Liver (tissue), 9 donors: ENCODE results near the gene KIAA0513. TPM values are rescaled to one million over a fixed set of nuclear protein-coding genes. Genes with fewer than 3 reads are reported as not detected.

Source experiments
- DNase-seq: peaks from one replicate; pipeline ENCODE4 v3.0.0-alpha.2; 2017; ENCODE audit warnings: low spot score
- H3K27ac ChIP-seq, 2 donors: one replicate each; pipeline ENCODE4 v1.7.0; 2013; ENCODE audit warnings: inconsistent platforms in 2 of 2, low read length in 2 of 2, control low read depth in 1 of 2, low read depth in 1 of 2, mild to moderate bottlenecking in 1 of 2
- H3K27me3 ChIP-seq, 4 donors: one replicate each; pipeline versions ENCODE4 v1.6.1 to v1.7.0; 2013; ENCODE audit warnings: low read length in 3 of 4, inconsistent platforms in 1 of 4, mild to moderate bottlenecking in 1 of 4, moderate library complexity in 1 of 4; ENCODE audit not compliant: control insufficient read depth in 4 of 4, insufficient read depth in 4 of 4
- H3K36me3 ChIP-seq, 4 donors: one replicate each; pipeline versions ENCODE4 v1.6.1 to v1.7.0; 2013; ENCODE audit warnings: low read length in 3 of 4, mild to moderate bottlenecking in 3 of 4, low read depth in 1 of 4, moderate library complexity in 1 of 4; ENCODE audit not compliant: control insufficient read depth in 4 of 4, insufficient read depth in 3 of 4
- H3K4me1 ChIP-seq, 4 donors: one replicate each; pipeline versions ENCODE4 v1.6.1 to v1.7.0; 2013; ENCODE audit warnings: low read length in 3 of 4, mild to moderate bottlenecking in 3 of 4, moderate library complexity in 1 of 4; ENCODE audit not compliant: control insufficient read depth in 4 of 4, insufficient read depth in 4 of 4
- H3K4me3 ChIP-seq, 3 donors: one replicate each; pipeline versions ENCODE4 v1.6.1 to v1.7.0; 2013; ENCODE audit warnings: low read length in 3 of 3, control low read depth in 1 of 3, low read depth in 1 of 3, mild to moderate bottlenecking in 1 of 3
- H3K9ac ChIP-seq, 2 donors: one replicate each; pipeline ENCODE4 v1.7.0; 2013; ENCODE audit warnings: low read length in 2 of 2, mild to moderate bottlenecking in 2 of 2, moderate library complexity in 2 of 2, control low read depth in 1 of 2, low read depth in 1 of 2
- H3K9me3 ChIP-seq, 4 donors: one replicate each; pipeline versions ENCODE4 v1.6.1 to v1.7.0; 2013; ENCODE audit warnings: low read length in 3 of 4; ENCODE audit not compliant: control insufficient read depth in 4 of 4
- FOXA1 ChIP-seq: IDR thresholded peaks from 2 replicates; pipeline ENCODE4 v1.6.1; 2016; ENCODE audit warnings: antibody characterized with exemption
- FOXA2 ChIP-seq: IDR thresholded peaks from 2 replicates; pipeline ENCODE4 v1.6.1; 2016; ENCODE audit warnings: antibody characterized with exemption
- HNF4A ChIP-seq, 2 donors: conservative IDR thresholded peaks; 2 replicates each; pipeline ENCODE4 v1.6.1; 2016; ENCODE audit warnings: antibody characterized with exemption in 2 of 2, mild to moderate bottlenecking in 2 of 2
- JUND ChIP-seq, 2 donors: IDR thresholded peaks; 2 replicates each; pipeline ENCODE4 v1.6.1; 2016; ENCODE audit warnings: antibody characterized with exemption in 2 of 2
- NR2F2 ChIP-seq: IDR thresholded peaks from 2 replicates; pipeline ENCODE4 v1.6.1; 2016; ENCODE audit warnings: antibody characterized with exemption
- RXRA ChIP-seq, 2 donors: IDR thresholded peaks; 2 replicates each; pipeline ENCODE4 v1.6.1; 2017 to 2018; ENCODE audit warnings: antibody characterized with exemption in 2 of 2, mild to moderate bottlenecking in 1 of 2
- SP1 ChIP-seq: IDR thresholded peaks from 2 replicates; pipeline ENCODE4 v1.6.1; 2018; ENCODE audit warnings: antibody characterized with exemption, mild to moderate bottlenecking
- WGBS: extraction: QIAGEN DNeasy Blood & Tissue Kit; methylation state at CpG from one replicate; pipeline ENCODE4 v1.1.7; 2013; 5-methylcytosine and 5-hydroxymethylcytosine counted together
- polyA plus RNA-seq, 2 donors: library from polyadenylated mRNA; stranded (reverse) in 1 of 2; unstranded in 1 of 2; fragments of 200-250 nt in 1 of 2; fragments of >200 nt in 1 of 2; fragmentation: Nextera tagmentation in 1 of 2; extraction: Ambion mirVana in 1 of 2; gene quantifications; one replicate each; pipeline versions ENCODE4 v1.2.1 to v1.2.3, GENCODE V29; 2013 to 2015
- total RNA-seq, 2 donors: library from RNA; depleted of rRNA; stranded (reverse); fragments of >200 nt; gene quantifications; one replicate each; pipeline ENCODE4 v1.2.3, GENCODE V29; 2014
- TF ChIP-seq, protein P1 (sequence below): IDR thresholded peaks from 2 replicates; pipeline ENCODE4 v1.6.1; 2016; ENCODE audit warnings: antibody characterized with exemption, mild to moderate bottlenecking
- TF ChIP-seq, protein P2 (sequence below): IDR thresholded peaks from 2 replicates; pipeline ENCODE4 v1.6.1; 2016; ENCODE audit warnings: antibody characterized with exemption
- TF ChIP-seq, protein P3 (sequence below): IDR thresholded peaks from 2 replicates; pipeline ENCODE4 v1.6.1; 2016; ENCODE audit warnings: antibody characterized with exemption
- TF ChIP-seq, protein P4 (sequence below): fragments of 150-350 bp; IDR thresholded peaks from 2 replicates; pipeline ENCODE4 v1.5.1; 2017; ENCODE audit warnings: improper control_type of control experiment, low read depth, low read length; ENCODE audit not compliant: missing input control
- donor health status: healthy.
- donor health status: healthy.
- donor health status: healthy.
- donor health status: healthy.
- donor health status: healthy.

KIAA0513 gene
- total and polyA plus RNA-seq, 4 donors = 1.5 to 5.9 (median 2.9) TPM

DNA sequence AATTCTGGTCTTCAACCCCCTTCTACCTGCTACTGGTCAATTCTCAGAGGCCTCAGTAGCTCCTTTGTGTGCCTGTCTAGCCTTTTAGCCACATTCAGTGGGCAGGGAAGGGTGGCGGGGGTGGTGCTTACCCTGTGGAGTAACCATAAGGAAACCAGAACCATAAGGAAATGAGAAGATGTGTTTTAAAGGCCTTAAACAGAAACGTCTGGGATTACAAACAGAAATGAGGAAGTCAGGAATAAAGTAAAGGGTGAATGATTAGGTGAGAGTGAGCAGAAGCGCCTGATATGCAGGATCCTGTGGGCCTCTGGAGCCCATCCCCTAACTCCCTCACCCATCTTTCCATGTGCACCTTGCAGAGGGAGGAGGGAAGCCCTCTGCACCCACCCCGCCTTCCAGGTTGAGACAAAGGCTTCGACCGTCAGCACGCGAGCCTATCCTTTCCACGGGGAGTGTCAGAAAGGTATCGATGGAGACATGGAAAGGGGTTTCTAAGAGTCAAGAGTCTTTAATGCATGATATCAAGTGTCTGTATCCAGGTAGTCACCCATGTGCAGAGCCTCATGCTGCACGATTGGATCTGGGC, 20.4 kb downstream of the KIAA0513 start (continued):
- TF ChIP-seq, protein P1, sequence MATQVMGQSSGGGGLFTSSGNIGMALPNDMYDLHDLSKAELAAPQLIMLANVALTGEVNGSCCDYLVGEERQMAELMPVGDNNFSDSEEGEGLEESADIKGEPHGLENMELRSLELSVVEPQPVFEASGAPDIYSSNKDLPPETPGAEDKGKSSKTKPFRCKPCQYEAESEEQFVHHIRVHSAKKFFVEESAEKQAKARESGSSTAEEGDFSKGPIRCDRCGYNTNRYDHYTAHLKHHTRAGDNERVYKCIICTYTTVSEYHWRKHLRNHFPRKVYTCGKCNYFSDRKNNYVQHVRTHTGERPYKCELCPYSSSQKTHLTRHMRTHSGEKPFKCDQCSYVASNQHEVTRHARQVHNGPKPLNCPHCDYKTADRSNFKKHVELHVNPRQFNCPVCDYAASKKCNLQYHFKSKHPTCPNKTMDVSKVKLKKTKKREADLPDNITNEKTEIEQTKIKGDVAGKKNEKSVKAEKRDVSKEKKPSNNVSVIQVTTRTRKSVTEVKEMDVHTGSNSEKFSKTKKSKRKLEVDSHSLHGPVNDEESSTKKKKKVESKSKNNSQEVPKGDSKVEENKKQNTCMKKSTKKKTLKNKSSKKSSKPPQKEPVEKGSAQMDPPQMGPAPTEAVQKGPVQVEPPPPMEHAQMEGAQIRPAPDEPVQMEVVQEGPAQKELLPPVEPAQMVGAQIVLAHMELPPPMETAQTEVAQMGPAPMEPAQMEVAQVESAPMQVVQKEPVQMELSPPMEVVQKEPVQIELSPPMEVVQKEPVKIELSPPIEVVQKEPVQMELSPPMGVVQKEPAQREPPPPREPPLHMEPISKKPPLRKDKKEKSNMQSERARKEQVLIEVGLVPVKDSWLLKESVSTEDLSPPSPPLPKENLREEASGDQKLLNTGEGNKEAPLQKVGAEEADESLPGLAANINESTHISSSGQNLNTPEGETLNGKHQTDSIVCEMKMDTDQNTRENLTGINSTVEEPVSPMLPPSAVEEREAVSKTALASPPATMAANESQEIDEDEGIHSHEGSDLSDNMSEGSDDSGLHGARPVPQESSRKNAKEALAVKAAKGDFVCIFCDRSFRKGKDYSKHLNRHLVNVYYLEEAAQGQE = no peak
- TF ChIP-seq, protein P2, sequence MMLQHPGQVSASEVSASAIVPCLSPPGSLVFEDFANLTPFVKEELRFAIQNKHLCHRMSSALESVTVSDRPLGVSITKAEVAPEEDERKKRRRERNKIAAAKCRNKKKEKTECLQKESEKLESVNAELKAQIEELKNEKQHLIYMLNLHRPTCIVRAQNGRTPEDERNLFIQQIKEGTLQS = no peak
- TF ChIP-seq SP1 (no peak), JUND (IDR thresholded peaks at IDR 0.05) (no peak)

DNA sequence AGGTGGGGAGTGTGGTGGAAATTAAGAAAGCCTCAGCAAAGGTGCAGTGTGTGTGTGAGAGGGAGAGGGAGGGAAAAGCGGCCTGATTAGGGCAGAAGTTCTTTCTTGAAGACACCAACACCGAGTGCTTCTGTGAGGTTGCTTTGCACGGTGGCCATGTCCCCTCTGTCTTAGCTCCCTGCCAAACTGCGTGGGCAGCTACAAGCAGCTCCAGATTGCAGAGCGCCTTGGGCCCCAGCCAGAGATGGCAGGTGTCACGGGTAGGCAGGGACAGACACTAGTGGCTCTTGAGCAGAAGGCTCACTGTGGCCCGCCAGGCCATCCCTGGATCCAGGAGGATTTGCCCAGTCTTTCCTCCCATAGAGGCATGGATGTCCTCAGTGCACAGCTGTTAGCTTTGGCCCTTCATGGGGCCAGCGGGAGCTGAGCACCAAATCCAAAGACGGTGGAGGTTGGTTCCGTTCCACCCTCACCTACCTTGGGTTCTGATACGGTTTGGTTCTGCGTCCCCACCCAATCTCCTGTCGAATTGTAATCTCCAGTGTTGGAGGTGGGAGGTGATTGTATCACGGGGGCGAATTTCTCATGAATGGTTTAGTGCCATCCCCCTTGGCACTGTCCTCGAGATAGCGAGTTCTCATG, 21.4 kb downstream of the KIAA0513 start:
- WGBS = 92% methylated on average over 17 of the region's 17 CpGs
- Histone ChIP-seq H3K27me3 (no peaks in the 10 kb centered on the region), H3K4me3 (no peak overlapping the region), H3K9ac (no peak overlapping the region), H3K9me3 (no peaks in the 10 kb centered on the region), H3K36me3 (no peaks in the 10 kb centered on the region), H3K4me1 (peaks cover 0 to 3% (median 0%) of the 10 kb centered on the region in 4 donors), H3K27ac (no peak overlapping the region)
- TF ChIP-seq, protein P3, sequence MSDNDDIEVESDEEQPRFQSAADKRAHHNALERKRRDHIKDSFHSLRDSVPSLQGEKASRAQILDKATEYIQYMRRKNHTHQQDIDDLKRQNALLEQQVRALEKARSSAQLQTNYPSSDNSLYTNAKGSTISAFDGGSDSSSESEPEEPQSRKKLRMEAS = no peak
- TF ChIP-seq, protein P4, sequence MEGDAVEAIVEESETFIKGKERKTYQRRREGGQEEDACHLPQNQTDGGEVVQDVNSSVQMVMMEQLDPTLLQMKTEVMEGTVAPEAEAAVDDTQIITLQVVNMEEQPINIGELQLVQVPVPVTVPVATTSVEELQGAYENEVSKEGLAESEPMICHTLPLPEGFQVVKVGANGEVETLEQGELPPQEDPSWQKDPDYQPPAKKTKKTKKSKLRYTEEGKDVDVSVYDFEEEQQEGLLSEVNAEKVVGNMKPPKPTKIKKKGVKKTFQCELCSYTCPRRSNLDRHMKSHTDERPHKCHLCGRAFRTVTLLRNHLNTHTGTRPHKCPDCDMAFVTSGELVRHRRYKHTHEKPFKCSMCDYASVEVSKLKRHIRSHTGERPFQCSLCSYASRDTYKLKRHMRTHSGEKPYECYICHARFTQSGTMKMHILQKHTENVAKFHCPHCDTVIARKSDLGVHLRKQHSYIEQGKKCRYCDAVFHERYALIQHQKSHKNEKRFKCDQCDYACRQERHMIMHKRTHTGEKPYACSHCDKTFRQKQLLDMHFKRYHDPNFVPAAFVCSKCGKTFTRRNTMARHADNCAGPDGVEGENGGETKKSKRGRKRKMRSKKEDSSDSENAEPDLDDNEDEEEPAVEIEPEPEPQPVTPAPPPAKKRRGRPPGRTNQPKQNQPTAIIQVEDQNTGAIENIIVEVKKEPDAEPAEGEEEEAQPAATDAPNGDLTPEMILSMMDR = no peak
- TF ChIP-seq FOXA2 = no peak
- DNase-seq = no peak

DNA sequence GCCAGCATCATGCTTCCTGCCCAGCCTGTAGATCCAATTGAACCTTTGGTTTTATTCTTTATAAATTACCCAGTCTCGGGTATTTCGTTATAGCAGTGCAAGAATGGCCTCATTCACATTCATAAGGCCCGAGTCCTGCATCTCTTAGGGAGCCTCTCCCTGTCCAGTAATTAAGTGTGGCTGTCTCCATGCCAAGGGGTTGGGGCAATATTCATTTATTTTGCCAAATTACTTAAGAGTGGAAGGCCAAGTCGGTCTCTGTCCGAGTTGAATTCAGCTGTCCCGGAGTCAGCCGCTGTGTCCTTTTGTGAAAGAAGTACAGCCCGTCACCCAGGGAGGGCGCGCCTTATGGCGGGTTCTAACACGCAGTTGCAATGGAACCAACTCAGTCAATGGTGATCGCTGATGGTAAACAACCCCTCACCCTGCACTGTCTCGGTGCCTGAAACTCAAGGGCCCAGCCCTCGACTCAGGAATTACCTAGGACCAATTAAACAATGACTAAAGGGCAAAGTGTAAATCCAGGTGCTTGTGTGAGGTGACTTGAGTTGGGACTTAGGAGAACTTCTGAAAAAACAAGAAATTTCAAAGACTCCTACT, 22.2 kb downstream of the KIAA0513 start:
- Histone ChIP-seq H3K36me3 (no peaks in the 10 kb centered on the region), H3K4me3 (no peak overlapping the region), H3K27ac (no peak overlapping the region), H3K9ac (no peak overlapping the region), H3K27me3 (no peaks in the 10 kb centered on the region), H3K9me3 (no peaks in the 10 kb centered on the region), H3K4me1 (peaks cover 0 to 3% (median 0%) of the 10 kb centered on the region in 4 donors)
- 89% methylated on average over 15 of the region's 15 CpGs for WGBS
- TF ChIP-seq JUND (IDR thresholded peaks at IDR 0.05) (no peak), NR2F2 (no peak), FOXA2 (no peak), HNF4A (conservative IDR thresholded peaks at IDR 0.05) (no peak), FOXA1 (no peak), RXRA (IDR thresholded peaks at IDR 0.05) (no peak)
- TF ChIP-seq, protein P1 = no peak
- DNase-seq = no peak
